Measurements from ENCODE around the gene CES2. TPM values are rescaled to one million over a fixed set of nuclear protein-coding genes. Genes with fewer than 3 reads are reported as not detected.
A peak's percentile ranks its signal among the peaks of the same experiment; 100 is the strongest.

The CES2 gene
- total RNA-seq, 1 donor from 2014 or later: 26.7 TPM

DNA sequence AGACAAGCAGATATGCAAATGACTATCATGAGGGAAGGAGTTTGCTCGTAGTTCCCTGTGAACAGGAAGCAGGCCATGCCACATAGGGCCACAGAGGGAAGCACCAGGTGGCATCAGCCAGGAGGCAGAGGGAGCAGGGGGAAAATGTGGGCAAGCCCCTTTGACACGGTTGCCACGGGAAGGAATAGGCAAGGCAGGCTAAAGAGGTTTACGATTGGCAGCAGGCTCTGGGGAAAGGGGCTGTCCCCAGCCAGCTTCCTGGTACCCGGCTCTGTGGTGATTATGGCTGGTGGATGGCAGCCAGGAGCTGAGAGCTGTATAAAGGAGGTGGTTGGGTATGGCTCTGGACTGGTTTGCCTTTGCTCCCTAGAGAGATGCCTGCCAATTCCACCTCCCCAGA lies 26.6 kb downstream of the CES2 start:
- no peak for DNase-seq (ENCODE audit: low spot score)
- H3K27ac Mint-ChIP-seq (ENCODE audit: unreplicated experiment): peak overlapping the region; percentile 84
- no peaks in the 10 kb centered on the region for H3K9me3 Mint-ChIP-seq (ENCODE audit: unreplicated experiment)
- peaks cover 11% of the 10 kb centered on the region for H3K27me3 Mint-ChIP-seq (ENCODE audit: unreplicated experiment)
- TF ChIP-seq, protein P1, sequence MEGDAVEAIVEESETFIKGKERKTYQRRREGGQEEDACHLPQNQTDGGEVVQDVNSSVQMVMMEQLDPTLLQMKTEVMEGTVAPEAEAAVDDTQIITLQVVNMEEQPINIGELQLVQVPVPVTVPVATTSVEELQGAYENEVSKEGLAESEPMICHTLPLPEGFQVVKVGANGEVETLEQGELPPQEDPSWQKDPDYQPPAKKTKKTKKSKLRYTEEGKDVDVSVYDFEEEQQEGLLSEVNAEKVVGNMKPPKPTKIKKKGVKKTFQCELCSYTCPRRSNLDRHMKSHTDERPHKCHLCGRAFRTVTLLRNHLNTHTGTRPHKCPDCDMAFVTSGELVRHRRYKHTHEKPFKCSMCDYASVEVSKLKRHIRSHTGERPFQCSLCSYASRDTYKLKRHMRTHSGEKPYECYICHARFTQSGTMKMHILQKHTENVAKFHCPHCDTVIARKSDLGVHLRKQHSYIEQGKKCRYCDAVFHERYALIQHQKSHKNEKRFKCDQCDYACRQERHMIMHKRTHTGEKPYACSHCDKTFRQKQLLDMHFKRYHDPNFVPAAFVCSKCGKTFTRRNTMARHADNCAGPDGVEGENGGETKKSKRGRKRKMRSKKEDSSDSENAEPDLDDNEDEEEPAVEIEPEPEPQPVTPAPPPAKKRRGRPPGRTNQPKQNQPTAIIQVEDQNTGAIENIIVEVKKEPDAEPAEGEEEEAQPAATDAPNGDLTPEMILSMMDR (IDR thresholded peaks at IDR 0.05; ENCODE audit: unreplicated experiment): no peak
- peaks cover 10% of the 10 kb centered on the region for H3K4me1 Mint-ChIP-seq (ENCODE audit: unreplicated experiment)
- no peaks in the 10 kb centered on the region for H3K36me3 Mint-ChIP-seq (ENCODE audit: low read depth, unreplicated experiment)
- peak overlapping the region; percentile 59 for H3K4me3 Mint-ChIP-seq (ENCODE audit: unreplicated experiment)

DNA sequence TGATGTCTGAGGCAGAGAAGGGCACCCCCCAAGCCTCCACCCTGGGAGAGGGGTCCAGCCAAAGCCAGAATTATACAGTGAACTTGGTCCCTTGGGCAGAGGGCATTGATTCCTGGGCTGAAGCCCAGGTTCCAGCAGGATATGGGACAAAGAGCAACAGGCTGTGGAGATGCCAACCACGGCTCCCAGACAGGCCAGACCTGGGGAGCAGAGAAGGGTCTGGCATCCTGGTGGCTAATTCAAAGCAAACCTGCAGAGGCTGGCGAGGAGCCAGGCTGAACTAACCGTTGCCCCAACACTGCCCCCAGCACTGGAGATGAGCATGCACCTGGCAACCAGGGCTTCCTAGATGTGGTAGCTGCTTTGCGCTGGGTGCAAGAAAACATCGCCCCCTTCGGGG lies 28.7 kb downstream of the CES2 start:
- H3K4me3 Mint-ChIP-seq (ENCODE audit: unreplicated experiment): no peak overlapping the region
- TF ChIP-seq, protein P1 (IDR thresholded peaks at IDR 0.05; ENCODE audit: unreplicated experiment): no peak
- H3K27me3 Mint-ChIP-seq (ENCODE audit: unreplicated experiment): peaks cover 14% of the 10 kb centered on the region
- H3K9me3 Mint-ChIP-seq (ENCODE audit: unreplicated experiment): no peaks in the 10 kb centered on the region
- H3K27ac Mint-ChIP-seq (ENCODE audit: unreplicated experiment): no peak overlapping the region
- no peak for DNase-seq (ENCODE audit: low spot score)
- H3K36me3 Mint-ChIP-seq (ENCODE audit: low read depth, unreplicated experiment): peaks cover 7% of the 10 kb centered on the region
- peaks cover 10% of the 10 kb centered on the region for H3K4me1 Mint-ChIP-seq (ENCODE audit: unreplicated experiment)

DNA sequence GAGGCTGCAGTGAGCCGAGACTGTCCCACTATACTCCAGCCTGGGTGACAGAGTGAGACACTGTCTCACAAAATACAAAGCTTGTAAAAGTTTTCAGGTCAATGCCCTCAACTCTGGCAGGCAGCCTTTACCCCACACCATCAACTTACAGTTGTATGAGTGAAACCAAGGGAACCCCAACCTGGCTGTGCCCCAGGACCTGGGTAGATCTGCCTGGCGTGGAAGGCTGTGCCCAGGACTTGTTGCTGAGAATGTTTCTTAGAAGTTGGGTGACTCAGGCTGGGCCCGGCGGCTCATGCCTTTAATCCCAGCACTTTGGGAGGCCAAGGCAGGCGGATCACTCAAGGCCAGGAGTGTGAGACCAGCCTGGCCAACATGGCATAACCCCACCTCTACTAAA lies 33.5 kb downstream of the CES2 start:
- TF ChIP-seq, protein P1 (IDR thresholded peaks at IDR 0.05; ENCODE audit: unreplicated experiment): no peak
- peaks cover 9% of the 10 kb centered on the region for H3K27me3 Mint-ChIP-seq (ENCODE audit: unreplicated experiment)
- no peak for DNase-seq (ENCODE audit: low spot score)
- peaks cover 8% of the 10 kb centered on the region for H3K4me1 Mint-ChIP-seq (ENCODE audit: unreplicated experiment)
- H3K9me3 Mint-ChIP-seq (ENCODE audit: unreplicated experiment): no peaks in the 10 kb centered on the region
- H3K27ac Mint-ChIP-seq (ENCODE audit: unreplicated experiment): no peak overlapping the region
- H3K4me3 Mint-ChIP-seq (ENCODE audit: unreplicated experiment): no peak overlapping the region
- peaks cover 7% of the 10 kb centered on the region for H3K36me3 Mint-ChIP-seq (ENCODE audit: low read depth, unreplicated experiment)

DNA sequence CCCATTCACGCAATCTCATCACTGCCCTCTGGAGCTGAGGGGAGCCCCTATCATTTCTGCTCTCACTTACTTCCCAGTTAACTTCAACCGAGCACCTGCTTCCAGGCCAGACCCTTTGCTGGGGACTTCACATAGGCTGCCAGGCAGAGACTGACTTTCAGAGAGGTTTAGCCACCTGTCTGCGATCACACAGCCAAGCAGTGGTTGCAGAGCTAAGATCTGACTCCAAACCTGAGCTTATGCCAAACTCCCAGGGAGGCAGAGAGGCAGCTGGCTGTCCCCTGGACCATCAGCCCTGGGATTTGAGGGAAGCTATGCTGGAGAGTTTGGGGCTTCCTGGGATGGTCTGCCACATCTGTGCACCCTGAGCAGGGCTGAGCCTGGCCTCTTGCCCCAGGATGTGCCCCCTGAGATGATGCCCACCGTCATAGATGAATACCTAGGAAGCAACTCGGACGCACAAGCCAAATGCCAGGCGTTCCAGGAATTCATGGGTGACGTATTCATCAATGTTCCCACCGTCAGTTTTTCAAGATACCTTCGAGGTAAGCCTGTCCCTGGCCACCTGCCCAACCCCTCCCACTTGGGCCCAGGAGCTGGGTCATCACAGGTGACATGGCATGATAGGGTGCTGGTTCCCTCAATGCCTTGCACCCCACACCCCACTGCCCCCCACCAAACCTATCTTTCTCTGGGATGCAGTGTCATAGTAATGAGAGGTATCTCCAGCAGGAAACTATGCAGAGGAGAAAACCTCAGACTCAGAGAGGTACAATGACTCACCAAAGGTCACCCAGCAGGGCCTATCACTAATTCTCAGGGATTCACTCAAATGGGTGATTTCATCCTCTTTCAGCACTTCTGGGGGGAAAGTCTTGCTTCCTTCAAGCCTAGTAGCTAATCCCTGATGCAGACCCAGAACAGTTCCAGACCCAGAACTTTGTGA lies 35.7 kb downstream of the CES2 start:
- peaks cover 9% of the 10 kb centered on the region for H3K27me3 Mint-ChIP-seq (ENCODE audit: unreplicated experiment)
- H3K36me3 Mint-ChIP-seq (ENCODE audit: low read depth, unreplicated experiment): peaks cover 7% of the 10 kb centered on the region
- H3K9me3 Mint-ChIP-seq (ENCODE audit: unreplicated experiment): no peaks in the 10 kb centered on the region
- H3K4me1 Mint-ChIP-seq (ENCODE audit: unreplicated experiment): peaks cover 8% of the 10 kb centered on the region
- TF ChIP-seq, protein P1 (IDR thresholded peaks at IDR 0.05; ENCODE audit: unreplicated experiment): no peak
- H3K4me3 Mint-ChIP-seq (ENCODE audit: unreplicated experiment): no peak overlapping the region
- DNase-seq (ENCODE audit: low spot score): no peak
- no peak overlapping the region for H3K27ac Mint-ChIP-seq (ENCODE audit: unreplicated experiment)

DNA sequence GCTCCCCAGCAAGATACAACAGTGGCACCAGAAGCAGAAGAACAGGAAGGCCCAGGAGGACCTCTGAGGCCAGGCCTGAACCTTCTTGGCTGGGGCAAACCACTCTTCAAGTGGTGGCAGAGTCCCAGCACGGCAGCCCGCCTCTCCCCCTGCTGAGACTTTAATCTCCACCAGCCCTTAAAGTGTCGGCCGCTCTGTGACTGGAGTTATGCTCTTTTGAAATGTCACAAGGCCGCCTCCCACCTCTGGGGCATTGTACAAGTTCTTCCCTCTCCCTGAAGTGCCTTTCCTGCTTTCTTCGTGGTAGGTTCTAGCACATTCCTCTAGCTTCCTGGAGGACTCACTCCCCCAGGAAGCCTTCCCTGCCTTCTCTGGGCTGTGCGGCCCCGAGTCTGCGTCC lies 37.7 kb downstream of the CES2 start:
- TF ChIP-seq, protein P1 (IDR thresholded peaks at IDR 0.05; ENCODE audit: unreplicated experiment): no peak
- Mint-ChIP-seq H3K4me1 (ENCODE audit: unreplicated experiment) (peaks cover 8% of the 10 kb centered on the region), H3K9me3 (ENCODE audit: unreplicated experiment) (no peaks in the 10 kb centered on the region), H3K4me3 (ENCODE audit: unreplicated experiment) (no peak overlapping the region), H3K27ac (ENCODE audit: unreplicated experiment) (no peak overlapping the region), H3K36me3 (ENCODE audit: low read depth, unreplicated experiment) (peaks cover under 1% of the 10 kb centered on the region), H3K27me3 (ENCODE audit: unreplicated experiment) (peaks cover 7% of the 10 kb centered on the region)
- DNase-seq (ENCODE audit: low spot score): no peak

All from endothelial cell (in vitro differentiated cells).